HG03457 (cell line): ENCODE data around the gene MTMR2.
A peak's percentile ranks its signal among the peaks of the same experiment; 100 is the strongest.

Experiments
- ATAC-seq: cut with Tn5 transposase; IDR thresholded peaks from one replicate; pipeline ENCODE4 v1.9.1; 2021; ENCODE audit warnings: moderate number of reproducible peaks; ENCODE audit not compliant: unreplicated experiment

MTMR2 gene

DNA sequence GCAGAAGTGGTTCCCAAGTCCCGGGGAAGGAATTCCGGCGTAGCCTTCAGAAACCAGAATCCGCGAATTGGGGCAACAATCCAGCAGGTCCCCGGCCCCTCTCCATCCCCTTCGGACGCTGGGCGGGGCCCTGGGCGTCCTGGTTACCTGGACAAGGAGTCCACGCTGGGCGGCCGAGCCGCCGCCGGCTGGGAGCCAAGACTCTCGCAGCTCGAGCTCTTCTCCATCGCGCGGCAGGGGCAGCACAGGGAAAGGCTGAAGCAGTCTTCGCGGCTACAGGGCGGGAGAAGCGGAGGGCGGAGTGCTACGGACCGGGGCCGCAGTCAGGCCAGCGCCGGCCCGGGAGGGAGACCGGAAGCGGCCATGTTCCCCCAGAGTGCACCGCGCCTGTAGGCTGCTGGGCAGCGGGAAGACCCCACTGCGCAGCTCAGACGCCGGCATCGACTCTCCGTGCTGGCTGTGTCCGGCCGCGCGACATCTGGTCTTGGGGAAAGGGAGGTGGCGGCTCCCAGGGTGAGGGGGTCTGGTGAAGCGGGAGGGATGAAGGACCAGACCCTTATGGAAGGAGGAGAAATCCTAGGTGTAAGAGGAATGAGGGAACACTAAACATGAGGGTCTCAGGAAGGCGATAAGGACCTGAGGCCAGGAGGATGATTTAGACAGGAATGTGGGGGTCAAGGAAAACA is at the start of gene MTMR2:
MTMR2 (minus strand) TSS at position 380 of the 686 bp plus-strand sequence; CDS start at position 227, 153 bp downstream.
- peak; percentile 99 for ATAC-seq

- ATAC-seq: no peak
Measured at GRCh38 chr11:95972060-95972459, 48.2 kb upstream of the MTMR2 start.

- no peak for ATAC-seq
Measured at GRCh38 chr11:95968585-95968984, 44.7 kb upstream of the MTMR2 start.

DNA sequence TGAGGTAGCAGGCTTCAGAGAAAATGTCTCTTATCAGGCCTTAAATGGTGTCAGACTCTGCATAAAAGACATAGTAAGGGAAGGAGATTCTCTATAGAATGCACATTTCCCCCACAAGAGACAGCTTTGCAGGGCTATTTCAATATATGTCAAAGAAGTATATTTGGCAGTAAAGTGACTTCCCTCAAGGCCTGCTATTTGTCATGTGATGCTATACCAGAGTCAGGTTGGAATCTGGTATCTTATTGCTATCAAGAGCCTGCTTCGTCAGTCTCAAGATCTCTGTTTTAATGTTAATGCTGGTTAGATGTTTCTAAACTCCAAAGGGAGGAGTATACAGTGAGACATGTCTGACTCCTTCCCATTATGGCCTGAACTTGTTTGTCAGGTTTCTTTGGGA is 40.4 kb upstream of the MTMR2 start:
- no peak for ATAC-seq

- ATAC-seq: no peak
Measured at GRCh38 chr11:95961758-95962157, 37.9 kb upstream of the MTMR2 start.

DNA sequence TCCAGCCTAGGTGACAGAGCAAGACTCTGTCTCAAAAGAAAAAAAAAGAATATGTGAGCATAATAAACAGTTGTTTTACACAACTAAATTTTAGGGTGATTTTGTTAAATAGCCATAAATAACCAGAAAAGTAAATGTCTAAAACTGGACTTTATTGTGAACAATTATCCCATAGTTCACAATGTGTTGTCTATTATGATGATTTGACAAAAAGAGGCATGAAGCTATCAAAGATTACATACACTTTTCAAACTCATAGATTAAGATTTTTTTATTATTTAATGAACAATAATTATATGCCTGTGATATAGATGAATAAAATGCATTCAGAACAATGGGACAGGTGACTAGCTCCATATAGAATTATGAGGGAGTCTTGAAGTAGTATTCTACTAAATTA is 27.0 kb upstream of the MTMR2 start:
- ATAC-seq: no peak

GRCh38 chr11:95948637-95949036 is 24.7 kb upstream of the MTMR2 start:
- no peak for ATAC-seq

- no peak for ATAC-seq
Measured at GRCh38 chr11:95944623-95945022, 20.7 kb upstream of the MTMR2 start.

GRCh38 chr11:95943546-95943945 is 19.6 kb upstream of the MTMR2 start:
- ATAC-seq: no peak

DNA sequence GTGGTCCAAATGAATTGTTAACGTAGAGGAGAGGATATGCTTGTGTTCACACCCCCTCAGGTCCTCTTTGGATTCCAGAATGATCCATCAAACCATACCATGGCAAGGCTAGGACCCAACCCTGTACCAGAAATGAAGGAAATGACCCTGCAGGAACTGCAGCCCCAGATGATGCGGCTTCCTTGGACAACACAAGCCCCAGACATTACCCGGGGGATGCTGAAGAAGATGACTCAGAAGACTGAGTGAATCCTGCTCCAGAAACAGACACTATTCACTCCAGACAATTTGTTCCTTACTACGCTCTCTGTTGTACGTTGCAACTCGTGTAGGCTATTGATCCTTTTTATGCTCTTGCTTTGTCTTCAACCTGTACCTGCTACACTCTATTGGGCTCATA is 15.2 kb upstream of the MTMR2 start:
- ATAC-seq: no peak

- ATAC-seq: no peak
Measured at GRCh38 chr11:95937358-95937757, 13.5 kb upstream of the MTMR2 start.

DNA sequence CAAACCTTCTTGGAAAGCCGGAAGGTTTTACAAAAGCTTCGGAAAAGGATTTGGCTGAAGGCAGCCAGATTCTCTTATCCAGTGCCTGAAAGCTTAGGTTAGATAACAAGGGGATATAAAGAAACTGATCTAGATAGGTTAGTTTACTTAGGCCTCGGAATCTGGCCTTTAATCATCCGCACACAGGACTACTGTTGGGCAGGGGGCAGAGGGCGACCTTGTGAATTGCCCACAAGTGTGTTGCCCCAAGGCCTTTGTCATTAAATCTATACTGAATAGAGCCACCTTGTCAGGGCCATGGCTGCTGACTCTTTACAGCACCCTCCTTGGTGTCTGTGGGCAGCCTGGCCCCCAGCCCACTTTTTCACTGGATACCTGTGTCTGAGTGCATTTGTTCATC is 9.7 kb upstream of the MTMR2 start:
- no peak for ATAC-seq

GRCh38 chr11:95931916-95932315 is 8.0 kb upstream of the MTMR2 start:
- ATAC-seq: no peak

GRCh38 chr11:95930948-95931347 is 7.0 kb upstream of the MTMR2 start:
- ATAC-seq: no peak

GRCh38 chr11:95926726-95927125 is 2.8 kb upstream of the MTMR2 start:
- no peak for ATAC-seq

DNA sequence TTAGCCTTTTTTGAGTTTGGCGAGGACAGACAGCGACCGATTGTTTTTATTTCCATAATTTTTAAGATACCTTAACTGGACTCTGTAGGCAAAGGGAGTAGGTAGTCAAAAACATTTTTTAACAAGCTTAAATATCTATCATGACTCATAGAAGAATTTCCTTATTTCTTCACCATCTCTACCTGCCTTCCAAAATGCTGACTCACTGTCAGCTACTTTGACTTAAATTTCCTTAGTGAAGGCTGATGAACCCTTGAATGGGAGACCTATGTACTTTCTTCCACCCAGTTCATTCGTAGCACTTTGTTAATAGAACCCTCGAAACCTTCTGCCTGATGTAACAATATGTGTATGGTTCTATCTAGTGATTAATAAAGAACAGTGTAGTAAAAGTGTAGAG is 1.1 kb upstream of the MTMR2 start:
- no peak for ATAC-seq

DNA sequence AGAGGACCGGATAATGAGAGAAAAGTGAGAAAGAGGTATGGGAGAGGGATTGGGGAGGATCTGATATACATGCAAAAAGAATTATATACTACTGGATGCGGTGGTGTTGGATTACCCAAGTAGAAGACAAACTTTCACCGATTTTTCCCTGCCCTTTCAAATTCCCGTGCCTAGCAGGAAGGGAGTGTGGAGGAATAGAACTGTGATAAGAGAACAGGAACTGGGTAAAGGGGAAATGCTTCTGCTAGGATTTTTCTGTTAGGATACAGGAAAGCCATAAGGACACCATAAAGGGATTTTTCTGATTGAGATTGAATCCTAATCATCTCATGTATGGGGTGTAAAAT is 480 bp upstream of the MTMR2 start:
- no peak for ATAC-seq

DNA sequence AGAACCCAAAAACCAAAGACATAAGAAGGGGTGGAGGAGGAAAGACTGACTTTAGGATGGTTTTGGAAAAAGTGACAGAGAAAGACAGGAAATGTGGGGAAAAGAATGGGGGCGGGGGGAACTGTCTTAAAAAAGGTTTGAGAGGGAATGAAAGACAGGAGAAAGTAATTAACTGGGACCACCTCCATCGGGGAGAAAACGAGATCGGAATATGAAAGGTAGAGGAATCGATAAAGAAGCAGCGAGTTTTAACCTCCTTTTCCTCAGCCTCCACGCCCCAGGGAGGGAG is 524 bp downstream of the MTMR2 start:
- no peak for ATAC-seq

DNA sequence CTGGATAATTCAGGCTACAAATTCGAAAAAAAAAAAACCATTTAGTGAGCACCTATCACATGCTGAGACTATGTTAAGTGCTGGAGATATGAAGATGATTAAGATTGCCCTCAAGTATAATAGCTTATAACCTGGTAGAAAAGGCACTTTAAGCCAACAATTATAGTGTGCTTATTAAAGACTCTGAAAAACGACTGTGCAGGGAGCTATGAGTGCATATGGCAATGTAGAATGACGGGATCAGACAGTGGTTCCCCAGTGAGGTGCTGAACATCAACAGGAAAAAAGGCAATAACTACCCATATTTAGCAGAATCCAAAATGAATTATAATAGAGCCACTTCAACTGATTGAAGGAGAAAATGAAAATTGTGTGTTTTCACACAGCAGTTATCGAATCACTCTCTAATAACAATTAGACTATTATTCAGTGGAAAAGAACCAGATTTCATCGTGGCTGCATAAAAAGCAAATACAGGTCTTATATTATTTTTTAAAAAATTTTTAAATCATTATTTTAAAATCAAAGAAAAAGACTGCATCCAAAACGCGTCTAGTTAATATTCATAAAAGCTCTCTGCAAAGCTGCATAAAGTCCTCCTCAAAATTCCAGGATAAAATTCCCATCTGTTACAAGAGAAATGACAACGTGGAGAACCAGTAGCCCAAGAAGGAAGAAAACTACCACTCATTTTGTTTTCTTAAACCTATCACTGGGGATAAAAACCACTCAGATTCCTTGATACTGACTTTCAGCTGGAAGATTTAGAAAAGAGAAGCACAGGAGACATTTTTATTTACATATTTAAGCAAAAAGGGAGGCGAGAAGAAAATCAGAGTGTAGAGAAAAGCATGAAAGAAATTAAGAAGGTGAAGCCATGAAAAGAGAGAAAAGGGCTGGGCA is 1.1 kb downstream of the MTMR2 start:
- no peak for ATAC-seq

DNA sequence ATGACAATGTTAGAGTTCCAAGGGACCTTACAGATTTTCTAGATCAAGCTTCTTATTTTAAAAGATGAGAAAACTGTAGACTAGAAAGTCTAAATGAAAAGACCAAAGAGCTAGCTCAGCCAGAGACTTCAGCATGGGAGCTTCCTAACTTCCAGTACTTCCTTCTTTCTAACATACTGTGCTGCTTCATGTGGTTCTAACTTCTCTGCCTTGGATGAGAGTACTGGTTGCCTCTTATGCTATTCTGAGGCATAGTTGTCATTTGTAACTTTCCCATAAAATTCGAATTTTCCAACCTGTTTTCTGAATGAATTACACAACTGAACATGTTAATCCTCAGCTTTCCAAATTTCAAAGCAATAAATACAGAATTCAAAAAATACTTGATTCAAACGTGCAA is 1.8 kb downstream of the MTMR2 start:
- no peak for ATAC-seq

DNA sequence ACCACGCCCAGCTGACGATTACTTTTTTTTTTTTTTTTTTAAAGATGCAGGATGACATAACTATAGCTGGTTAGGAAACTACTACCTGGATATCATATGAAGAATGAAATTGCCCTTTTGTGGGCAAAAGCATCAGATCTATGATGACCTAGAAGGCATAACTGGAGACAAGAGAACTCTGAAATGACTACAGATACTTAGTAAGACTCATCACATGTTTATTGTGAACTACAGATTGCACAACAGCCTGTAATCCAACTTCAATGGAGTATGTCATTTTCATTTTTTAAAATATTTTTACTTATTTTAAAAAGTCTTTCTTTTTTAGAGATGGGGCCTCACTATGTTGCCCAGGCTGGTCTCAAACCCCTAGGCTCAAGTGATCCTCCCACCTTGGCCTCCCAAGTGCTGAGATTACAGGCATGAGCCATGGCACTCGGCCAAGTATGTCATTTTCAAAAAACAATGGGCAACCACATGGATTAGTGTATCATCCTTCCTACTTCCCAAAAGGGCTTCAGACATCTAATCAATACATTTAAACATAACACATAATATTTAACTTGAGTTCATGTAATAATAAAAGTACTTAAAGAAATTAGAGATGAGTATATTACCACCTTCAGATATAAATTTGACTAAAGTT is 3.3 kb downstream of the MTMR2 start:
- ATAC-seq: no peak

DNA sequence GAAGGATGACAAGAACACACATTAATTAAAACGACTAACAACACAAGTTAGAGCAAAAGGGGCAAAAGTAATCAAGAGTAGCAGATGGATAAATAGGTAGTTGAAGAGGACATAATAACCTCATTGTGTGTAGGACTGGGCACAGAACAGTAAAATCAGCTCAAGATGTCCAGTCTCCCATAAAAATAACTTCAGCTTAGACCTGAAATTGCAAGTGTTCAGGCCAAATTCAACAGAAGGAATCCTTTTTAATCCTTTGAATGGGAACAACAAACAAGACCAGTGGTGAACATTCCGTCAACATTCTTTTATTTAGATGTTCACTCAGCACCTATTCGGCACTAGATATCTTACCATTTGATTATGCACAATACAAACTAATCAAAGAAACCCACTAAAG is 4.4 kb downstream of the MTMR2 start:
- ATAC-seq: no peak
